H4 (cell line): Measurements from ENCODE around the gene SCTR. TPM values are rescaled to one million over a fixed set of nuclear protein-coding genes. Genes with fewer than 3 reads are reported as not detected.

ENCODE experiments used
- DNase-seq: peaks from one replicate; pipeline ENCODE4 v3.0.0-alpha.2; 2015; ENCODE audit warnings: low spot score
- total RNA-seq: library from RNA; depleted of rRNA; stranded (reverse); fragments of >200 nt; shearing (Covaris generic); gene quantifications from 2 replicates; pipeline ENCODE4 v1.2.3, GENCODE V29; 2014

The SCTR gene
- total RNA-seq, 1 experiment from 2014 or later, result not detected

DNA sequence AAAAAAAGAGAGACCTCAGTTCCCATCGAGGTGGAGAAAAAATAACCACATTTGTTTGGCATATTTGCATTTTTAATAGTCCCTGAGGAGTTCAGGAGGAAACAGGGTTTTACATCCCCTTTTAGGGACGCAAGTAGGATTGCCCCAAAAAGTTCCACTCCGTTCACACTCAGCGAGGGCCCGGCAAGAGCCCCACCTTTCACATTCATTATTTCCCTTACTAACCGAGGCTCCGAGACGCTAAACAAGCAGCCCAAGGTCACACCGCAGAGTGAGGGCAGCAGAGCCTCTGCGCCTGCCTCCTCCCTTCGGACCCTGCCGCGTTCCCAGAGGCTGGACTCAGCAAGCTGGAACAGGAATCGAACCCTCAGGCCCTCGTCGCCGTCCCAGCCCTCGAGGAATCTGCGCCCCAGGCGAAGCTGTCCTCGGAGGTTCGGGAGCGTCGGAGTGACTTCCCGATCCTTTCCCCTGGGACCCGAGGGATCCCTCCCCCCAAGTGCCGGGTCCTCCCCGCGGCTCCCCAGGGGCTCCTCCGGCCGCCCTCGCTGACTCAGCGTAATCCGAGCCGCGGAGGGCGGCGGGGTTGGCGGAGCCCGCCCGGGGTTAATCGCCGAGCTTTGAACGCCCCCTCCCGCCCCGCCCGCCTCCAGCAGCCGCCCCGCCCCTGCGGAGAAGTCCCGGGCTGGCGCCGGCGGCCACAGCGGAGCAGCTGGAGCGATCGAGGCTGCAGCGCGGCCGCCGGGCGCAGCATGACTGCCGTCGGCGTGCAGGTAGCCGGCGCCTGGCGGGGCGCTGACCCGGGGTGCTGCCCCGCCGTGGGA is 92.9 kb downstream of the SCTR start, which contains the start of gene TMEM37:
Gene TMEM37, plus strand, starts transcription at position 700 of the 821 bp plus-strand sequence. Its CDS starts 50 bp downstream, at position 750.
- DNase-seq, result peak; percentile 67

DNA sequence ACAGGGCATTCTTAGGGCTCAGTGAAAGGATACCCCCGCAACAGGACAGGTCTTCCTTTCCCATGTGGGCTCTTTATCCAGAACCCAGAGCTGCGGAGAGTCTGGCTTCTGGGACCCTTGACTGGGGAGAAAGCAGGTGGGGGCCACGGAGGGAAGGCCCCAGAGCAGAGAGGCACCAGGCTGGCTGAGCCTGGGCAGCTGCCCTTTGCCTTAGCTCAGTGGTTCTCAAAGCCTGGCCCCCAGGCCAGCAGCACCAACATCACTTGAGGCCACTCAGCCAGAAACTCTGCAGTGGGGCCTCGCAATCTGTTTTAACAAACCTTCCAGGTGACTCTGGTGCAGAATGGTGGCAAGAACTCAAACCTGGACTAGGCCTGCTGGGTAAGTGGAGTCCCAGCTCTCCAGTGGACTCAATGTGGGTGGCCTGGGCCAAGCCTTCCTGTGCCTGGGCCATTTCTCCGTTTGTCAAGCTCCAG is 94.2 kb downstream of the SCTR start:
- no peak for DNase-seq

DNA sequence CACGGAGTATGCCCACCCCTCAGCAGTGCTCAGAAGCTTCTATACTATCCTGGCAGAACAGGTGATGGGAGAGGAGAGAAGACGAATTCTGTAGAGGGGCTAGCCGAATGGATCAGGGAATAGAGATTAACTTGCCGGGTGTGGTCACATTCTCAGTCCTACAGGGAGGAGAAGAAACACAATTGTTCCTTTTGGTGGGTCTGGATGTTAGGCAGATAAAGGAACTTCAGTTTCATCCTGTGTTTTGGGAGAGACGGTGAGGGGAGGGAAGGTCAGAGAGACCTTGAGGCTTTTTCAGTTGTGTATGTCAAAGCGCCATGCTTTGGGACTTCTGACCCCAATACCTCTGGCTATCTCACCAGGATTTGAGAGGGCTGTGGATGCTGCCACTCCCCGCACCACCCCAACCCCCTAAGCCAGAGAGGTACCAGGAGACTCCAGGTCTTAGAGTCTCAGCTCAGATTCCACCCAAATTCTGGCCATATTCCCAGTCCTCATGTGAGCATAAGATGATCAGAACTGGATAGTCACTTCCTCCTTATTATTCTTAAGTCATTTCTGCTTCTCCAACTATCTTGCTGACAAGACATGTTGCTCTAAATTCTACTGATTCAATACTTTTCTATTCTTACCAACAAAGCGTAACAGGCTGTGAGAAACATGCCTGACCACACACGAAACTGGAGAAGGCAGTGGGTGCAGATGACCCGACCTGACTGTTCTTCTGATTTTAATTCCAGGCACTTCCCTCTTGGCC is 94.9 kb downstream of the SCTR start:
- DNase-seq, result no peak

DNA sequence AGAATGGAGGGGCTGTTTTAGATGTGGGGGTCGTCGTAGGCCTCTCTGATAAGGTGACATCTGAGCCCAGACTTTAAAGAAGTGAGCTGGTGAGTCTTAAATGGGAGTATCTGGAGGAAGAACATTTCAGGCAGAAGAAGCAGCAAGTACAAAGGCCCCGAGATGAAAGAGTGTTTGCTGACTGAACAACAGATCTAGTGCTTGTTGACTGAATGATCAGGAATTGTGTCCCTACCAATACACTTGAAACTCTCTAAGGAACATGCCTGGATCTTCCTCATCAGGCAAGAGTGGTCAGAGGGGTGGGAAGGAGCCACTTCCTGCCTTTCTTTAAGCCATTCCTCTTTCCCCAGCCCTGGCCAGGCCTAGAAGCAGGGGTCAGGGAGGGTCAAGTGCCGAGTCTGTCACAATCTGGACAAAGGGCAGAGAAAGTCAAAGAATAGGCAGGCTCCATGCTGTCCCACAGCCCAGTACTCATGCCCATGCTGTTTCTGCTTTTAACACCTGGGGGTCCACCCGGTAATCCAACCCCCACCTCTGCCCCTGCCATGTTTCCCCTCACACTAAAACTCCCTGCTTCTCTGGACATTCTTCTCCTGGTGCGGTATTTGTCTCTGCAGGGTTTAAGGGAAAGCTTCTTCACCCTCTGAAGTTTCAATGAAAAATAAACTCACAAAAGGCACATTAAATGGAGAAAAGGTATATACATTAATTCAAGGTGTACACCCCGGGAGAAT is 95.6 kb downstream of the SCTR start:
- DNase-seq, result no peak

DNA sequence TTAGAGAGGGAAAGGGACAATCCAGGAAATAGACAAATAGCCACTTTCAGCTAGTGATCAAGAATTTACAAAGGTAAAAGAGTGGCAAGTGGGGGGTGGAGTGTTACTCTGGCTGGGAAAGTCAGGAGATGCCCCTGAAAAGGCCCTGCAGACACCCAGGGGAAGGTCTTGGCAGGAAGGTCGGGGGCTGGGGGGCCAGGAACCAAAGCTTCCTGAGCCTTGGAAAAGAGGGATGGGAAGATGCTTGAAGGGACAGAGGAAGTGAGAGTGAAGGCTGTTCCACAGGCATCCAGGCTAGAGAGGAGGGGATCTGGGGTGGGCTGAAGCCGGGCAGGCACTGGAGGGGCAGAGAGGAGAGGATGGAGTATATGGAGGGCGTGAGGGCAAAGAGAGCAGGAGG is 96.5 kb downstream of the SCTR start:
- DNase-seq, result no peak

DNA sequence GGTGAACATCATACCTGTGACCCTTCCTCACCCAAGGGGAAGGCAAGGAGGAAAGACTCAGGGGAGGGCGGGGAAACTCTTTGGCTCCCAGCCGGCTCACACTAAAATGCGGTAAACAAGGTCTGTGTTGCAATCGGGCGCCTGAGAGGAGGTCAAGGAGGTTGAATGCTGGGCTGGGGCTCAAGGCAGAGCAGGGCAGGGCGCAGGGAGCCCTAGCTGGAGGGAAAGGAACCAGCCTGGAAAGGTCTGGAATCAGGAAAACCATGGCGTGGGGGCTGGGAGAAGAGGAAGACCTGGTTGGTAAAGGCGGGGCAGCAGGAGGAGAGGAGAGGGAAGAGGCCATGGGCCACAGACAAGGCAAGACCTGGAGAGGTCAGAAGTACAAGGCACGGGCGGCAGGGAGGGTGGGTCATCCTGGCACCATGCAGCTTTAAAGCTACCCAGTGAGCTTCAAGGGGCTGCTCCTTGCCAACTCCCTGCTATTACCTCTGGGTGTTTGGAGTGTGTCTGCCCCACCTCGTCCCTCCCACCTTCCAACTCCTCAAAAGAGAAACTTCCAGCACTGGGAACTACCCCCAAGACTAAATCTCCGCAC is 97.4 kb downstream of the SCTR start:
- peak; percentile 27 for DNase-seq

DNA sequence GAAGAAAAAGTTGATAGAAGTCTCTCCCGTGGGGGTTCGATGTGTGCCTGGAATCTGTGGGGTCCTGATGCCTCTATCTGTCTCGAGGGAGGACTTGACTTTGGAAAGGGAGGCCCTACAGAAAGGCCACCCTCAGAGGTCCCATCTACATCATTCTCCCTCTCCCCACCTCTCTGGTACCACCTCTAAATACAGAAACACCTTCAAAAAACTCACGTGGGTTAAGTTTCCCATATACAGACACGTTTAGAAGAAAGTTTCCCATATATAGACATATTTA is 97.9 kb downstream of the SCTR start:
- DNase-seq, result no peak

DNA sequence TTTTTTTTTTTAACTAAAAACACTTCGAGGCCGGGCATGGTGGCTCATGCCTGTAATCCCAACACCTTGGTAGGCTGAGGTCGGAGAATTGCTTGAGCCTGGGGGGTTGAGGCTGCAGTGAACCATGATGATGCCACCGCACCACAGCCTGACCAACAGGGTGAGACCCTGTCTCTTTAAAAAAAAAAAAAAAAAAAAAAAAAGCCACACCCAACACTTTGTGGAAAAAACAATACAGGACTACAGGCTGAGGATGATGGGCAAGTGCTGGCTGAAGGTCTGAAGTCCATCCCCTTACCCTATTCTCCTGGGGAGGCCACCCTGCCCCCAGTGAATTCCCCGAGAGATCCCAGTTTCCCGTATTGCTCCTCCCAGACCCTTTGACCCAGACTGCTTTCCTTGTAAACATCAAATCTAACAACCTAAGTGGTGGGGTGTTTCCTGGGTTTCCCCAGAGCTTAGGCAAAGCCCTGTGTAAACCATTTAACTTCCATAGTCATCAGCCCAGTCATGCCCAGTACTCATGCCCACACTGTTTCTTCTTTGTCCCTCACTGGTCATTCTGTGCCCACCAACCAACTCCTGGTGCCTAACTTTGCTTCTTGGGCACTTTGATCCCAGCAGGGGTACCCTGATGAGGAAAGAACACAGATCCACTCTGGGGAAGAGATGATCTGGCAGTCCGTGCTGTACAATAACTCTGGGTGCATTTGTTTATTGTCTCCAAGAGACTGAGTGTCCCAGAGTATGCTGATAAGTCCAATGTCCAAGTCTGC is 98.5 kb downstream of the SCTR start:
- DNase-seq, result peak; percentile 27

DNA sequence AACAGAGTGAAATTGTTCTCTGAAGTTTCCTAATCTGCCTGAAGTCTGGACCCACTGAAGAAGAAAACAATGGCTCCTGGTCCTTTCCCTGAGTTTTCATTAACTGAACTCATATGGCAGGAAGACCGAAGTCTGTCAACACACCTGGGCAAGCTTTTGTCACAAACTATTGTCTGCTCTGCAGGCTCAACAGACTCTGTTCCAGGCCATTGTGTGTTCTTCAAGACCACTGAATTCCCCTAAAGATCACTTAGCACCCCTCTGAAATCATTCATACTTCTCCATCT is 99.2 kb downstream of the SCTR start:
- no peak for DNase-seq

DNA sequence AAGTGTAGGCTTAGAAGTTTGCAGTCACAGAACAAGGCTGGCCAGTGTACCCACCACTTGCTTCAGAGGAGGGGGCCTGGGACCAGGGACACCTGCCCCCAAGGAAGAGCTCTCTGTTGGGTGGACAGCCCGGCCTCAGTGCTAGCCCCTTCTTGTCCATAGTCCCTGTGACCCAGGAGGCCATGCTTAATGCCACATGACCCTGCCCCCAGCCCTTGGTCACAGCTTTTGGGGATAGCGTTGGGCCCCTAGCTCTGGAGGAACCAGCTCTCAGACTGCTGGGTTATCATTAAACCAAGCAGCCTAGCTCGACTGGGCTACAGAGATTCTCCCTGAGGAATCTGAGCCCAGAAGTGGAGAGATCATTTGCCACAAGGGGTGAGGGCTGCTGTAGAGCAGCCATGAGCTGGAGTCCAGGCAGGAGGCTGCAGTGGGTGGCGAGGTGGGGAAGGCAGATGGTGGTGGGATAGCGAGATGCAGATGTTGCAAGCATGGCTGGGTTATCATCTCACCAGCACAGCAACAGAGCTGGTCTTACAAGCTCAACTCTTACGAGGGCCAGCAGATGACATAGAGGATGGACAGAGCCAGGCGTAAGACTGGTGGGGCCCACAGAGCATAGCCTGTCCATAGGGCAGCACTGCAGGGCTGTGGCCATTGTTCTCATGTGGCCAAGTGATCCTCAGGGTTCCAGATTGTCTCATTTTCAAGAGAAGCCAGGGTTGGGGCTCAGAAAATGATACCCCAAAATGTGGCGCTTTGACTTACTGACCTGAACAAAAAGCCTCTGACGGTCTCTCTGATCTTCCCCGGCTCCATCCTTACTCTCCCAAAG is 99.8 kb downstream of the SCTR start:
- no peak for DNase-seq

DNA sequence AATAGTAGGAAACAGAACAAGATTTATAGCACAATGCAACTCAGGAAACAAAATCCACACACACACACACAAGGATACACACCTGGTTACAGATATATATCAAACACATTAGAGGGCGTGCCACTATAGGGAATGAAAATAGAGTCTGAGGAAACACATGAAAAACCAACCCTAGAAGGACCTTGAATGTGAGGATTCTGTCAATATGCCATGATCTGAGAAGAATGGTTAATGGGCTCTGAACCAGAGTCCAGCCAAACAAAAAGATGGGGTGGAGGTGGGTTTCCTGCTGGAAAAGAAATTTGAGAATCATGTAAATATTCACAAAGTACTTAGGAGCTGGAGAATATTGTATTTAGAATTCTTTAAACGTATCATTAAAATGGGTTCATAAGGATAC is 100.5 kb downstream of the SCTR start:
- no peak for DNase-seq

DNA sequence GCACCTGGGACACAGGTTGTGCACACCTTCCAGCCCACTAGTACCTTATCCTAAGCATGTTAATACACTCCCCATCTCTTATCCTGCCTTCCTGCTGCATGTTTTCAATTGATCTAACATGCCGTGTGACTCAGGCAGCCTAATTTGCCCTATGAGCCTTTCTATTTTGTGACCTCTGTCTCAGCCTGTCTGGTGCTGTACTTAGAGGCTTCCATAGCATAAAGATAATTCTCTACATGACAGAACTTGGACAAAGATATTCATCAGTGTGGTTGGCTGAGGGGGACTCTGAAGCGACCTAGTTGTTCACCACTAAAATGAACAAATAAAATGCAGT is 101.2 kb downstream of the SCTR start:
- no peak for DNase-seq

DNA sequence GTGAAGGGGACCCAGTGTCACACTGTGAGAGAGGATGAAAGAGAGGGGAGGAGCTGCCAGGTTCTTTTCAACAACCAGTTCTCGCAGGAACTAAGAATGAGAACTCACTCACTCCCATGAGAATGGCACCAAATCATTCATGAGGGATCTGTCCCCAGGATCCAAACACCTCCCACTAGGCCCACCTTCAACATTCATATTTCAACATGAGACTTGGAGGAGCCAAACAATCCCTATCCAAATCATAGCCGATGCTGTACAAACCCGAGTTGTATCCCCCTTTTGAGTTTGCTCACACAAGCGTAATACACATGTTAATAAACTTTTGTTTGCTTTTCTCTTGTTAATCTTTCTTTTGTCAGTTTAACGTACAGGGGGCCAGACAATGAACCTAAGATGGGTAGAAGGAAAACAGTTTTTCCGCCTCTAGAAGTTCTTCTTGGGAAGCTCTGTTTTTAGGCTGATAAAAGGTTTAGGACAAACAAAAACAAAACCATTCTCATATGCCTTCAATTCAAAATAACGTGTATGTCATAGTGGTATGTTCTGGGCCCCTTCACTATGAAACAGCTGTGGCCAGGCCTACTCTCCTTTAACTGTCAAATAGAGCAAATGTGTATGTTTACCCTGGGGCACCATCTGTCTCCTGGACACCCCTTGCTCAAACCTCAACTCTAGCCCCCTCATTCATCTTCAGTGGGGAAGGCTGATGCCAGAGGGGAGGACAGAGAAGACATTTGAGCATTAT is 101.7 kb downstream of the SCTR start:
- no peak for DNase-seq

DNA sequence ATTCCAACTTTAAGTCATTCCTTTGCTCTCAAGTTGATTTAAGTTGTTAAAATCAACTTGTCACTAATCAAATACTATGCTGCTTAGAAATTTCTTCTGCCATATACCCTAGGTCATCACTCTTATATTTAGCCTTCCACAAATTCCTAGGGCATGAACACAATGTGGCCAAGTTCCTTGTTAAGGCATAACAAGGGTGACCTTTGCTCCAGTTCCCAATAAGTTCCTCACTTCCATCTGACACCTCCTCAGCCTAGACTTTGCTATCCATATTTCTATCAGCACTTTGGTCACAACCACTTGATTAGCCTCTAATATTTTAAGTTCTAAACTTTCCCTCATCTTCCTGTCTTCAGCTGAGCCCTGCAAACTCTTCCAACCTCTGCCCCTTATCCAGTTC is 102.5 kb downstream of the SCTR start:
- DNase-seq, result no peak

DNA sequence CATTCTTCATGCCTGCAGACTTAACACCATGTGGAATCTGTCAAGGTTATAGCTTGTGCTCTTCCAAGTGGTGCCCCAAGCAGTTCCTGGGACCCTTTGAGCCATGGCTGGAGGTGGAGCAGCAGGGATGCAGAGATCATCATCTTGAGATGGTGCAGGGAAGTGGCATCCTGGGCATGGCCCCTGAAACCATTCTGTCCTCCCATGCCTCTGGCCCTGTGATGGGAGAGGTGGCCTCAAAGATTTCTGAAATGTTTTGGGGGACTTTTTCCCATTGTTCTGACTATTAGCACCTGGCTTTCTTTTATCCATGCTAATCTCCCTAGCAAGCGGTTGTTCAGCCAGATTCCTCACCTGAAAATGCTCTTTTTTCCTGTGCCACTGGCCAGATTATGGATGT is 103.0 kb downstream of the SCTR start:
- no peak for DNase-seq

DNA sequence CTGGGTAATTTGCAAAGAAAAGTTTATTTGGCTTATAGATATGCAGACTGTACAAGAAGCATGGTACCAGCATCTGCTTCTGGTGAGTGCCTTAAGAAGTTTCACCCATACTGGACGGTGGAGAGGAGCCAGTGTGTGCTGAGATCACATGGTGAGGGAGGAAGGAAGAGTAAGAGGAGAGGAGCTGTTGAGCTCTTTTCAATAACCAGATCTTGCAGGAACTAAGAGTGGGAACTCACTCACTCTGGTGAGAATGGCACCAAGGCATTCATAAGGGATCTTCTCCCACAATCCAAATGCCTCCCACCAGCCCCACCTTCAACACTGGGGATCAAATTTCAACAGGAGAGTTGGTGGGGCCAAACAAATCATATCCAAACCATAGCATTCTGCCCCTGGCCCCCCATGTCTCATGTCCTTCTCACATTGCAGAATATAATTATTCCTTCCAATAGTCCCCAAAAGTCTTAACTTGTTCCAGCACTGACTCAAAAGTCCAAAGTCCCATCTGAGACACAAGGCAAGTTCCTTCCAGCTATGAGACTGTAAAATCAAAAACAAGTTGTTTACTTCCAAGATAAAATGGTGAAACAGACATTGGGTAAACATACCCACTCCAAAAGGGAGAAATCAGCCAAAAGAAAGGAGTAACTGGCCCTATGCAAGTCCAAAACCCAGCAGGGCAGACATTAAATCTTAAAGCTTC is 104.3 kb downstream of the SCTR start:
- no peak for DNase-seq

DNA sequence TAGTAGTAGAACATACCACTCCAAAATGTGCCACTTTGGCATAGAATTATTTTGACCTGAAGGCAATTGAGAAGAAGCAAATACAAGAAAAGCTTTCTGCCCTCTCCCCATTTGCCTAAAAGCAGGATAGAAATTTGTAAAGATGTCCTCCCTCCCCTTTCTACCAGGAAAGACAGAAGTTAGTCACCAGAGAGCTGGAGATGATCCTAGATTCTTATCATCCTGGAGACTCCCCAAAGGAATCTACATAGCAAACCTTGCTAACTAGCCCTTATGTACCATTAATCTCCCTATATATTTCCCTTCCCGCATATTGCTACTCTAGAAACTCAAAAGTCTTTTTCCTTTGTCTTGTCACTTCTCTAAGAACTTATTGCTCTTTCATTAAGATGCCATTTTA is 105.2 kb downstream of the SCTR start:
- DNase-seq, result no peak

DNA sequence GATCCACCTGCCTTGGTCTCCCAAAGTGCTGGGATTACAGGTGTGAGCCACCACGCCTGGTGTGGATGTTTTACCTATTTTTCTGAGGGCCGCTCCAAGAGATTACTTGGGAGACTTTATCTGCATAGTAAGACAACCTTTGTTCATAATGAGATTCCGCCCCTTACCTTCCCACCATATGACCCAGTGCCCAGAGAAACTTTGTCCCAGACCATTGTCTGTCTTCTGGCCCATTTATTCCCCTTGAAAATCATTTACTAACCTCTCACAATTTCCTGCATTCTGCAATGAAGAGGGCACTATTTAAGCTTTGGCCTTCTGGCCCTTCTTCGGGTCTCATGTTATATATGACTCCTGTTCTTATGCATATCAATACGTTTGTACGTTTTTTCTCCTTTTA is 106.4 kb downstream of the SCTR start:
- DNase-seq, result no peak

DNA sequence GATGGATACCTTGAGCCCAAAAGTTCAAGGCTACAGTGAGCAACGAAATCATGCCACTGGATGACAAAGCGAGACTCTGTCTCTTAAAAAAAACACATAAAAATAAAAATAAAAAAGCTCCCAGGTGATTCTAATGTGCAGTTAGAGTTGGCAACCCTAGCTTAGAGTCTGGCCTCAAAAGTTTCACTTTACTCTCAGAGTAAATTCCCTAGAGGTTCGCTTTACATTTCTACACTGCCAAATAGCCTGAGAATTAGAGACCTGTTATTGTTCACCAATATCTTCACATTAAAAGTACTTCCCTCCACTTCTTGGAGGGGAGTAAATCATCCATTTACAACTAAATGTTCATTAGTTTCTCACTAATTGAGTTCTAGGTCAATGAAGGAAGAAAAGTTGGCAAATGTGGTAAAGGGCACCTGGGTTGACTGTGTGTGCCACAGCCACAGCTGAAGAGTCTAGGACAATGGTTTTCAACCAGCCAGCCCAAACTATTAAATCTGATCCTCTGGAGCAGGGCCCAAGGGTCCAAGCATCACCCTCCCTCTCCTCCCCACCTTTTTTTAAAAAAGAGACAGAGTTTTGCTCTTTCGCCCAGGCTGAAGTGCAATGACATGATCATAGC is 107.9 kb downstream of the SCTR start:
- DNase-seq, result no peak
